Ecto neural progenitor cell (in vitro differentiated cells): Measurements from ENCODE around the gene GNE.
"Not testable (repeated sequence)": the region's sequence is repeated elsewhere in the genome, so short reads cannot be mapped to it uniquely, and the experiment has no call there.

ENCODE experiments used
- DNase-seq: peaks from one replicate; pipeline ENCODE4 v3.0.0-alpha.2; 2018; ENCODE audit warnings: low spot score

Gene GNE

DNA sequence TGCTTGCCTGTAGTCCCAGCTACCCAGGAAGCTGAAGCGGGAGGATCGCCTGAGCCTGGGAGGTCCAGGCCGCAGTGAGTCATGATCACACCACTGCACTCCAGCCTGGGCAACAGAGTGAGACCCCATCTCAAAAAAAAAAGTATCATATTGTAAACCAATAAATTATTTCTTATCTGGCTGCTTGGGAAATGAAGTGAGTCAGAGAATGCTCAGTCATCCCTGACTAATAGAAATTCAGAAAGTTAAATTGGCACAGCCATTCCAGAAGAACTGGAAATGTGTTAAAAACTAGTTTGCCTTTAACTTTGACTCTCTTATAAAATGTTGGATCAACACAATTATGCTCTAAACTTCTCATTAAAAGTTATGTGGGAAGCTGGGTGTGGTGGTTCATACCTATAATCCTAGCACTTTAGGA, 9.8 kb upstream of the GNE start:
- DNase-seq = no peak

DNA sequence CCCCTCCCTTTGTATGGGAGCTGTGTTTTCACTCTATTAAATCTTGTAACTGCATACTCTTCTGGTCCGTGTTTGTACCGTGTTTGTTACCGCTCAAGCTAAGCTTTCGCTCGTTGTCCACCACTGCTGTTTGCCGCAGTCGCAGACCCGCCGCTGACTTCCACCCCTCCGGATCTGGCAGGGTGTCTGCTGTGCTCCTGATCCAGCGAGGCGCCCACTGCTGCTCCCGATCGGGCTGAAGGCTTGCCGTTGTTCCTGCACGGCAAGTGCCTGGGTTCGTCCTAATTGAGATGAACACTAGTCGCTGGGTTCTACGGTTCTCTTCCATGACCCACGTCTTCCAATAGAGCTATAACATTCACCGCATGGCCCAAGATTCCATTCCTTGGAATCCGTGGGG, 6.6 kb upstream of the GNE start:
- DNase-seq = no peak

DNA sequence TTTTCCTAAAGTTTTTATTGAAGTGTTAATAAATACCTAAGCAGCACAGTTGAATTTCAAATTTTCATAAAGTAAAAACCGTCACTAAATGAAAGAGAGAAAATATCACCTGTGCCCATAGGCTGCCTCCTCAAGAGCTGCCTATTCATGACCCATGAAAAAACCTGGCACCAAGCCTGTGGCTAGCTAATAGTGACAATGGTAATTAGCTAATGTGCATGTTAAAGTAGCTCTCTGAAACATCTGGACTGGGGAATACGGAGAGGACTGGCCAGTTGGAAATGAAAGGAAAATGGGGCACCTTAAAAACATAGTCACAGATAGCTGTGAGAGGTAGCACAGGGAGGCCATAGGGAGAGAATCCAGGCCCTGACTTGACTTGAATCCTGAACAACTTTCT, 5.4 kb upstream of the GNE start:
- no peak for DNase-seq

DNA sequence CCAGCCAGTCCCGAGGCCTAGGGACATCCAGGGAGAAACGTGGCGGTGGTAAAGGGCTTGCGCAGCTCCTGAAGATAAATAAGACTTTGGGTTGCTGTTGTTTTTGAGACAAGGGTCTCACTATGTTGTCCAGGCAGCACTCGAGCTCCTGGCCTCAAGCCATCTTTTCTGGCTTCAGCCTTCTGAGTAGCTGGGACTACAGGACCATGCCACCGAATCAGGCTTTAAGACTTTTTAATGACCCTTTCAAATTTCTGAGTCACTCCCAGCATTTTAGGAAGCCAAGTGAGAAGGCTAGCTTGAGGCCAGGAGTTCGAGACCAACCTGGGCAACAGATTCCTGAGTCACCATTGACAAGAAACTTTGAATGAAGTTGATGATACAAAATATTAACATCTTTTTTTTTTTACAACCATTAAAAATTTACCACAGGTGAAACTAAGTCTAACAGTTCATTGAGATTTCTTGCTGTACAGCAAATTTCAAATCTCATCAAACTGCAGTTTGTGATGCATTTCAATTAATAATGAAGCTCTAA, 817 bp upstream of the GNE start:
- no peak for DNase-seq

DNA sequence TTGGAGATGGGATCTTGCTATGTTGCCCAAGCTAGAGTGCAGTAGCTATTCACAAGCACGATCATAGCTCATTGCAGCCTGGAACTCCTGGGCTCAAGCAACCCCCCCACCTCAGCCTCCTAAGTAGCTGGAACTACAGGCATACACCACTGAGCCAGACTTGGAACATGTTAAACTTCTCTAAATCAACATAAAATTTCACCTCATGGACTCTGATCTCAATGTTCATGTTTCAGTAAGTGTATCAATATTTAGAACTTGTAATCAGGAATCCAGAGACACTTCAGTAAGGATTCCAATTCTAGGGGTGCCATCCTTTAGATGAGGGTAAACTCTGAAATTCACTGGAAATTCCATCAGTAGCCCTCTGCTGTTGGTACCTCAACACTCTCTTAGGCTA, 6.8 kb downstream of the GNE start:
- DNase-seq = no peak

DNA sequence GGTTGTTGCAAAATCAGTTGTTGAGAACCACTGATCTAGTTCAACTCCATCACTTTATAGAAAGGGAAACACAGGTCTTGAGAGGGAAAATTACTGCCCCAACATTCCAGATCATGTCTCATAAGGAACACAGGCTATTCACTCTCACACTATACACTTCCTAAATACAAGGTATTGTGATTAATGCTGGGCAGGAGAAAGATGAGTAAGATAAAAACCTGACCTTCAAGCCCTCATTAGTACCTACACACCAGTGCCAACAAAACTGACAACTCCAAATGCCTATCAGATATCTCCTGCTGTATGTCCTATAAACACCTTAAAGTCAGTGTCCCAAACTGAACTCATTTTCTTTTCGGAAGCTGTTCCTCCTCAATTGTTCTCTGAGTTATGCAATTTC, 8.2 kb downstream of the GNE start:
- DNase-seq = no peak

DNA sequence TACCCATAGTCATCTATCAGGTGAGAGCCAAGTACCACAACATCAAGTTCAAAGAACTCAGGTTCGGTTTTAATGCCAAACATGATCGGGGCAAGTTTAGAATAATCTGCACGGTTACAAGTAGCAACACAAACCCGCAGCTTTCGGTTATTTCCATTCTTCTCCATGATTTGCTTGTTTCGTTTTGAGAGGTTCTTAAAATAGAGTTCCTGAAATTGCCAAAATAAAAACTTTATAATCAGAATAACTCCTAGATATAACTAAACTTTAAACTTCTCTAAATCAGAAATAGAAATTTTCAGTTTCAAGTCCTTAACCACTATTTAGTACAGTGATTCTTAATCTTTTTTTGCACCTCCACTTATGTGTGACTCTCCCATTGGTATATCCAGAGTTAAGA, 9.1 kb downstream of the GNE start:
- no peak for DNase-seq

DNA sequence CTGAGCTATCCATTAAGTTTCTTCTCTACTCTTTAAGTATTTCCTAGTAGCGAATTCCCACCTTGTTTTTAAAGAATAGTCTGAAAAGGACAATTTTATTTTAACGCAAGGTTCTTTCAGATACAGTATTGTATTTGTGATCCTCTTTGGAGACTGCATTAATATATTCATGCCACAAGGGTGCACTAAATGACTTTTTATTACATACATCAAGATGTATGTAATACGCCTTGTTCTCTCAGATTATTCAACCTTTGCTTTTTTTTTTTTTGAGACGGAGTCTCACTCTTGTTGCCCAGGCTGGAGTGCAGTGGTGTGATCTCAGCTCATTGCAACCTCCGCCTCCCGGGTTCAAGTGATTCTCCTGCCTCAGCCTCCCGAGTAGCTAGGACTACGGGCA, 10.2 kb downstream of the GNE start:
- DNase-seq = not testable (repeated sequence)

DNA sequence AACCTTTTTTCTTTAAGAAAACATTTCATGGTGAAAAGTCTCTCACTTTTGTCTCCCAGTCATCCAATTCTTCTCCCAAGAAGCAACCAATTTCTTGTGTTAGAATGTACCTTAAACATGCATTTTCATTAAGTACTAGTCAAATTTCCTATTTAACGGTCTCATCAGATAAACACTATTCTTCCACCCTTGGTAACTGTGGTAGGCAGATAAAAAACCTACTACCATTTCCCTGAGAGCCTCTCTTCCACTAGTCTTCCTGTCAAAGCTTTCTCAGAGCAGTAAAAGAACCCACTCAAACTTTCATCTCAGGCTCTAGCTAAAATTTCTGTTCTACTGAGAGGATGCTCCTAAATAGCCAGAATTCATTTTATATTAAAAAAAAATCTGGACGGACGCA, 10.9 kb downstream of the GNE start:
- no peak for DNase-seq

DNA sequence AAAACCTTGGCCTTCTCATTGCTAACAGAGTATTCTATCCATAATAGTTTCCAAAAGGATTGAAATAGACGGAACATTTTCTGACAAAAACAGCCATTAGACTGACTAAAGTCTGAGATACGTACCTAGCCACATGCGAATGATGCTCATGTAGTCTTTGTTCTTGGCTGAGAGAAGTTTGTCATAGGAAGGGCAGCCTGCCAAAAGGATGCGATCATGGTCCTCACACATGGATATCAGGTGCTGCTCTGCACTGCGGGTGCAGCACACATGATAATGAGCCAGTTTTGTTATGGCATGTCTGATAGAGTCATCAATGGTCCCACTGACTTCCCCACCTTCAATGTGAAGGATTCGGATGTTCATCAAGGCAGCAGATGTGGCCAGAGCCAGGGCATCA, 12.3 kb downstream of the GNE start:
- DNase-seq = no peak

DNA sequence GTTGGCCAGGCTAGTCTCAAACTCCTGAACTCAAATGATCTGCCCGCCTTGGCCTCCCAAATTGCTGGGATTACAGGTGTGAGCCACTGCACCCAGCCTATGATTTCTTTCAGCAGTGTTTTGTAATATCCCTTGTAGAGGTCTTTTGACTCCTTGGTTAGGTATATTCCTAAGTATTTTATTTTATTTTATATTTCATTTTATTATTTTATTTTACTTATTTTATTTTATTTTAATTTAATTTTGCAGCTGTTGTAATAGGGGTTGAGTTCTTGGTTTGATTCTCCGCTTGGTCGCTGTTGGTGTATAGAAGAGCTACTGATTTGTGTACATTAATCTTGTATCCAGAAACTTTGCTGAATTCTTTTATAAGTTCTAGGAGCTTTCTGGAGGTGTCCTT, 18.6 kb downstream of the GNE start:
- not testable (repeated sequence) for DNase-seq

DNA sequence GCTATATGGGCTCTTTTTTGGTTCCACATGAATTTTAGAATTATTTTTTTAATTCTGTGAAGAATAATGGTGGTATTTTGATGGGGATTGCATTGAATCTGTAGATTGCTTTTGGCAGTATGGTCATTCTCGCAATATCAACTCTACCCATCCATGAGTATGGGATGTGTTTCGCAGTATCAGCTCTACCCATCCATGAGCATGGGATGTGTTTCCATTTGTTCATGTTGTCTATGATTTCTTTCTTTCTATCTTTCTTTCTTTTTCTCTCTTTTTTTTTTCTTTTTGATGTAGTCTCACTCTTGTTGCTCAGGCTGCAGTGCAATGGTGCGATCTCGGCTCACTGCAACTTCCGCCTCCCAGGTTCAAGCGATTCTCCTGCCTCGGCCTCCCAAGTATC, 19.0 kb downstream of the GNE start:
- DNase-seq = not testable (repeated sequence)

DNA sequence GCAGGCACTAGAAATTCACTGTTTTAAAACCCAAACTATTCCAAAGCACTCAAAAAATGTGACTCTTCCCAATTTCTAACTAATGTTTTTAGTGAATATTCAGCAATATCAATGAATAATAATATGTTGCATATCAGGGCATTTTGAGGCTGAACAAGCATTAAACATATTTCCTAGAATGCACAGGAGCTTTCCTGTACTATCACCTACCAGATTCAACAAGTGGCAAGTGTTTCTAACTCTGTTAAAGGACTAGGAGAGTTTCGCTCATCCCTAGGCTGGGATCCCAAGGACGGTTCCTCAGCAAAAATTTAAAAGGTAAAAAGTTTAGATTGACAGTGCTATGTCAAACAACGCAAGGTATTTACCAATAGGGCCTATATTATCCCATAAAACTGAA, 21.0 kb downstream of the GNE start:
- DNase-seq = no peak

DNA sequence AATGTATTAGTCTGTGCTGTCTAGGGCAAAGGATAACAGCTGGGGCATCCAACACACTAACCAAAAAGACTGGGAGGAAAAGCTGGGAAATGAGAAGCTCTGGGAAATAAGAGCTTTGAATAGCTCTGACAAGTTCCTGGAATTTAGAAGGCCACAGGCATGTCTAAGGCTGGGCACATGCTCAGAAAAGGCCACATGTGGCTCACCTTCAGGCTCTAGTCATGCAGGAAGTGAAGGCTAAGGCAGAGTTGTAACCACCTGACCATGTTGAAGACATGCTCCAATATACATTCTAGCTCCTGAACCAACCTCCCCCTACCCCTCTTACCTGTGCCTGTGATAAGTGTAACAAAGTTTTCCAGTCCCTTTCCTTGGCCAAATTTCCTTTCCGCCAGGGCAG, 35.8 kb downstream of the GNE start:
- no peak for DNase-seq

DNA sequence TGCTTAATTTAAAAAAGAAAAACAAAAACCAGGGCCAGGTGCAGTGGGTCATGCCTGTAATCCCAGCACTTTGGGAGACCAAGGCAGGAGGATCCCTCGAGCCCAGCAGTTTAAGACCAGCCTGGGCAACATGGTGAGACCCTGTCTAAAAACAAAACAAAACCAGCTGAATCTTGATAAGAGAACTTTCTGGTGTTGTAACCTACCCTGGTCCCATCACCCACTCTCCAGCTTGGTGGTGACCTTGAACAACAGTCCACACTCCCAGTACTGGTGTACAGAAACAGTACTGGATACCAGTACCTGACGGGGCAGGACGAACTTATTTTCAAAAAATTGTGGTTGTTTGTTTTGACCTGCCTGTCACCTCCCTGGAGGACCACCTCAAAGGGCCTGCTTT, 36.6 kb downstream of the GNE start:
- no peak for DNase-seq

DNA sequence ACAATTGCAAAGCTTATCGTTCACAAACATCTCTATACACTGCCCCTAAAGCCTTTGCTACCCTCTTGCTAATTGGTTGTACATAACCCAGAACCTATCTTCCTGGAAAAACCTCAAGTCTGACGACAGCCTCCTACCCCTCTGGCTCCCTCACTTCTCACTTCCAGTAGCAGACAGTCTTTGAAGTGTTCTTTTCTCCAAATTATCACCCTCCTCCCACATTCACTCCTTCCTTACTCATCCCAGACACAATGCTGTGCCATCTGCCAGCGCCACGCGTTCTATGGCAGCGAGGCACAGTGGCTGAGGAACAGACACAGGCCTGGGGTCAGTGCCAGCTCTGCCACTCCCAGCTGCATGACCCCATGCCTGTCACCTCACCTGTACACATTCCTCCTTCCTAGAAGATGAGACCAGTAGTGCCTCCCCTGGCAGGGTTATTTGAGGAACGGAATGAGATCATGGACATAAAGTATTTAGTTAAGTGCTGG, 39.8 kb downstream of the GNE start:
- DNase-seq = no peak

DNA sequence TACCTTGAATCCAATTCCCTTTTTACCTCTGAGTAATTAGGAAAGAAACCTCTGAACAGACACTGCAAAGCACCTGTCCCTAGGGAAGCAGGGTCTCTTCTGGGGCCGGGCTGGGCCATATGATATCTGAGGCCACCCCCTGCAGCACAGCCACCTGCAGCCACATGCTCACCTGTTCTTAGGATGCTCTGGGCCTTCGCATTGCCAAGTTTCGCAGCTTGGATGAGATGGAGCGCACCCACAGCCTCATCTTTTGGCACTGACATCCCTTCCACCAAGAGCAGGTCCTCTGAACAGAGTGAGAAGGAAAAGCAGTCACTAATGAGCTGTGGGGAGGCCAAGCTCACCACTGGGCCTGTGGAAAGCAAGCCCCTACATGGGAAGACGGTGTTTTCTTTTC, 40.2 kb downstream of the GNE start:
- no peak for DNase-seq

DNA sequence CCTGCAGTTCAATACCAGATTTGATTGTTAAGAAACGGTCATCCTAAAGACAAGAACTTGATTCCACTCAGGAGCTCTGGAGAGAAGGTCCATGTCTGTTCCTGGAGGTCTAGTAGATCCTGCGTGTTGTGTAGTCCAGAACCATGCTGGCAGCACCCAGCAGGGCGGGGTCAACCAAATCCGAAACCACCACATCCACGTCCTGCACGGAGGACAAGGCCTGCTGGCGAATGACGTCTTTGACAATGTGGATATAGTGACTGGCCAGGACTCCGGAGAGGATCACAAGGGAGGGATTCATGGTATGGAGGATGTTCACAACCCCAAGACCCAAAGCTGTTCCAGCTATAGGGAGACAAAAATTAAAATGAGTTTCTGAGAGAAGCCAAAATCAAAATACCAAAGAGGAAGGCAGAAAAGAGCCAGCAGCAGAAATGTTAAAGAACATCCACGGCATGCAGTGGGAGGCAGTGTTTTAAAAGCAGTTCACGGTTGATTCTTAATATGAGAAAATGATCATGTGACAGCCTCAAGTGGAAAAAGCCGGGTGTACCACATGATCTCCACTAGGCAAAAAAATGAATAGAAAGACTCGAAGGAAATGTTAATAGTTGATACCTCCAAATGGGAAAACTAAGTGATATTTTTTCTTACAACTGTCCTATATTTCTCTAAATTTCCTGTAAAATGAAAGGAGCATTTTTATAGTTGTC, 40.8 kb downstream of the GNE start:
- DNase-seq = no peak

DNA sequence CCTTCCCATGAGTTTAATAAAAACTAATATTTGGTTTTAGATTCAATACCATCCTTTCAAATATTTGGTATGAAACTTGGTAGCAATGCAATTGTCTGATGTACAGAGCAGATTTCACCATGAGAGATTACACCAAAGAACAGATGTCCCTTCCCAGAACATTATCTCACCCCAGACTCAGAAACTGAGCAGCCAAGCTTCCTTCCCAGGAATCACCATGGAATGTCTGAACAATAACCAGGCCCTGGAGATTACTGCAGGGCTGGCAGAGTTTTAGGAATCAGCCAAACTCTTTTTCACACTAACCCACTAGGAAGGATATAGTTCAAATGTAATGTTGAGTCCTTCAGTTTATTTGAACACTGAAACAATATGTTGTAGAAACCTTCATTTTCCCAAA, 43.7 kb downstream of the GNE start:
- DNase-seq = no peak

DNA sequence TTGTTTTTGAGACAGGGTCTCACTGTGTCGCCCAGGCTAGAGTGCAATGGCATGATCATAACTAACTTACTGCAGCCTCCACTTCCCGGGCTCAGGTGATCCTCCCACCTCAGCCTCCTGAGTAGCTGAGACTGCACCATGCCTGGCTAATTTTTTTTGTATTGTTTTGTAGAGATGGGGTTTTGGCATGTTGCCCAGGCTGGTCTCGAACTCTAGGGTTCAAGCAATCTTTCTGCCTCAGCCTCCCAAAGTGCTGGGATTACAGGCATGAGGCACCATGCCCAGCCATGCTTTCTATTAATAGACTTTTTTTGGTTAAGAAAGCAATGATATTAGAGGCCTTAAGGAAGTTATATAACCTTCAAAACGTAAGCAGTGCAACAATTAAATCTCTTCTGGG, 44.3 kb downstream of the GNE start:
- no peak for DNase-seq

DNA sequence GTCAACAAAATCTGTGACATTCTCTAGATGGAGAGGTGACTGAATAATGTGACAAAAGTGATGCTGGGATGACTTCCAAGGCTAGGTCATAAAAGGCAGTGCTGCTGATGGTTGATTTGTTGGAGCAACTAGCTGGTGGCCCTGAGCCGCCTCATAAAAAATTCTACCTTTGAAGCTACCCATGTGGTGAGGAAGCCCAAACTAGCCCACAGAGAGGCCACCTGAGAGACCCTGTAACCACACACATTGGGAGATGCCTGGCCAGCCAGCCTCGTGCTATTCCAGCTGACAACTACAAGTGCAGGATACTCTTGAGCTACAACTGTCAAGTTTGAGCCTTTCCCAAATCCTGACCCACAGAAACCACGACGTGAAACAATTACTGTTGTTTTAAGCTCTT, 44.9 kb downstream of the GNE start:
- DNase-seq = no peak

DNA sequence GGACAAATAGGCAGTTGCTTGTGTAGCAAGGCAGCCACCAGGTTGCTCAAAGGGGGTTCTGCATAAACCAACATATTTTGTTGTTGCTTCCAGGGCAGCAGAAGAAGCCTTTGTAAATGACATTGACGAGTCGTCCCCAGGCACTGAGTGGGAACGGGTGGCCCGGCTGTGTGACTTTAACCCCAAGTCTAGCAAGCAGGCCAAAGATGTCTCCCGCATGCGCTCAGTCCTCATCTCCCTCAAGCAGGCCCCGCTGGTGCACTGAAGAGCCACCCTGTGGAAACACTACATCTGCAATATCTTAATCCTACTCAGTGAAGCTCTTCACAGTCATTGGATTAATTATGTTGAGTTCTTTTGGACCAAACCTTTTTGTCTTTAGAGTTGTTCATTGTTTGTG, 46.7 kb downstream of the GNE start:
- DNase-seq = no peak

DNA sequence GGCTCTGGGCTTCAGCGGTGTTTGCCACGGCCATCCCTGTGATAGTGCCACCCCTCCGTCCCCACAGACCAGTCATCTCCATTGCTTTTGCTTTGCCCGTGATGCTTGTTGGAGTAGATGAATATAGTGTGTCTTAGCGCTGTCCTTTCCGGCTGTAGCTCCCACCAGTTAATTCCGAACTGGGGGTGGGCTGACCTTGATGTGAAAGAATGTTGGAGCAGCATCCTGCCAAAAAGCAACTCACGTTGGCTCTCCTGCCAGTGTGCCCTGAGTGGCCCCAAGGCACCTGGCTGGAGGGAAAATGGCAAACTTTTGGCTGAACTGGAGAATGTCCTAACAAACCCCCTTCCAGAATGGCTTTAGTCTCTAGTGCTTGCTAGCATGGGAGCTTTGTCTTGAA, 47.5 kb downstream of the GNE start:
- no peak for DNase-seq

DNA sequence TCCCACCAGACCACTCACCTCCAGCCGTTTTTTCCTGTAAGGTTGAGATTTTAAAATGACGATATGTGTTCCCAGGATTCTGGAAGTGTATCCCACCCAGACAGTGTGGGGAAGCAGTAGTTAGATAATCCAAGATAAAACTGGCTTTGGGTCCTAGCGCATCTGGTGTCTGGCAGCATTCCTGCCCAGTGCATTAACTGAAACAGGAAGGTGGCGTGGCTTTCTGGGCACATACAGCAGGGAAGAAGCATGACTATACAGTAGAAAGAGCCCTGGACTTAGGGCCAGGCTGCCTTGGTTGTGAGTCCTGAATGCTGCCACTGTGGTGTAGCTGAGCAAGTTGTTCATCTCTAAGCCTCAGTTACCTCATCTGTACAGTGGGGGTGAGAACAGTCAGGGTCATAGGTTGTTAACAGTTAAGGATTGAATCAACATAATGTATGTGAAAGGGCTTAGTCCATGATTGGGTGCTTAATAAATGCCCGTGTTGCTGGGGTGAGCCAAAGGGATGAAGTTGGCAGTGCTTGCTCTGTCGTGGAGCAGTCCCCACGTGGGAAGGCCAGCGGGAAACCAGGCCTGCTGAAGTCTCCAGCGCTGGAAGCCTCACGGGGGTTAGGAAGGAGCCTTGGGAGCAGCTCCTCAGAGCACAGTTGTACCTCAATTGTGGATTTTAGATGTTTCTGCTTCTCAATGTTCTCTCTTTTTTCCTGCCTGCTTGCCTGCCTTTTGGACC, 49.6 kb downstream of the GNE start:
- DNase-seq = no peak
